SU-DHL-6 (cell line): ENCODE measurements around the gene PRR30.

Experiments
- H2AFZ ChIP-seq: fragments of 200-600 bp; sonication (generic); 2 replicates; pipeline ENCODE4 v1.6.1; 2014; ENCODE audit warnings: low read depth, mild to moderate bottlenecking, moderate library complexity, mixed read lengths, antibody characterized with exemption, low read length; ENCODE audit not compliant: severe bottlenecking
- H3F3A ChIP-seq: fragments of 200-600 bp; shearing (Covaris generic); 2 replicates; pipeline ENCODE4 v1.6.0; 2016; ENCODE audit warnings: antibody characterized with exemption, mild to moderate bottlenecking; ENCODE audit not compliant: insufficient read depth
- H3K27ac ChIP-seq: fragments of 200-600 bp; sonication (generic); 2 replicates; pipeline ENCODE4 v1.5.1; 2016; ENCODE audit warnings: low read depth, mild to moderate bottlenecking, low read length, moderate library complexity, mixed read lengths
- H3K27me3 ChIP-seq: fragments of 200-600 bp; sonication (generic), shearing (Covaris generic); 2 replicates; pipeline ENCODE4 v1.6.0; 2014; ENCODE audit warnings: mild to moderate bottlenecking, low read length
- H3K36me3 ChIP-seq: fragments of 200-600 bp; sonication (generic); 2 replicates; pipeline ENCODE4 v1.6.1; 2014; ENCODE audit warnings: mild to moderate bottlenecking, low read length, mixed read lengths
- H3K4me2 ChIP-seq: fragments of 300-600, 200-600 bp; shearing (Covaris generic), sonication (generic); 2 replicates; pipeline ENCODE4 v1.6.0; 2014; ENCODE audit warnings: low read length, low read depth, mild to moderate bottlenecking; ENCODE audit not compliant: poor library complexity, severe bottlenecking
- H3K4me3 ChIP-seq: fragments of 200-600 bp; sonication (generic); 2 replicates; pipeline ENCODE4 v1.5.1; 2014; ENCODE audit warnings: antibody characterized with exemption, low read length, mild to moderate bottlenecking, mixed read lengths; ENCODE audit not compliant: insufficient read depth, poor library complexity, severe bottlenecking
- H3K79me2 ChIP-seq: fragments of 200-600 bp; sonication (generic); 2 replicates; pipeline ENCODE4 v1.6.1; 2014; ENCODE audit warnings: mild to moderate bottlenecking, low read length, moderate library complexity; ENCODE audit not compliant: insufficient read depth
- H3K9ac ChIP-seq: fragments of 200-600 bp; sonication (generic); 2 replicates; pipeline ENCODE4 v1.7.0; 2014; ENCODE audit warnings: mild to moderate bottlenecking, low read length
- H3K9me2 ChIP-seq: fragments of 200-600 bp; sonication (generic); replicated peaks from 2 replicates; pipeline ENCODE4 v1.6.1; 2014; ENCODE audit warnings: low read length; ENCODE audit not compliant: insufficient read depth
- H3K9me3 ChIP-seq: fragments of 200-600 bp; sonication (generic); 2 replicates; pipeline ENCODE4 v1.6.1; 2014; ENCODE audit warnings: low read length, mixed read lengths; ENCODE audit not compliant: insufficient read depth
- H4K20me1 ChIP-seq: fragments of 200-600 bp; sonication (generic); 2 replicates; pipeline ENCODE4 v1.6.1; 2014; ENCODE audit warnings: low read depth, mild to moderate bottlenecking, antibody characterized with exemption, low read length, moderate library complexity, mixed read lengths
- CTCF ChIP-seq: fragments of 200-600 bp; sonication (generic); IDR thresholded peaks from one replicate; pipeline ENCODE4 v1.5.1; 2017; ENCODE audit warnings: antibody characterized with exemption, mild to moderate bottlenecking, low read length, moderate library complexity; ENCODE audit not compliant: insufficient read depth, poor library complexity, severe bottlenecking
- EZH2phosphoT487 ChIP-seq: fragments of 200-600 bp; sonication (generic), shearing (Covaris generic); conservative IDR thresholded peaks from 2 replicates; pipeline ENCODE4 v1.6.1; 2018; ENCODE audit warnings: mild to moderate bottlenecking, antibody characterized with exemption, low read length, moderate library complexity, mixed read lengths

The PRR30 gene

GRCh38 chr2:27184115-27184514 is 44.9 kb upstream of the PRR30 start:
- Histone ChIP-seq H3K9me3 (no peaks in the 10 kb centered on the region), H3K9me2 (no peaks in the 10 kb centered on the region), H4K20me1 (no peaks in the 10 kb centered on the region), H3K27me3 (no peaks in the 10 kb centered on the region), H3K4me2 (no peak overlapping the region), H3K79me2 (no peaks in the 10 kb centered on the region), H3K27ac (no peak overlapping the region), H3K36me3 (no peaks in the 10 kb centered on the region), H3K9ac (no peak overlapping the region), H2AFZ (no peak overlapping the region), H3F3A (no peaks in the 10 kb centered on the region), H3K4me3 (no peak overlapping the region)
- TF ChIP-seq EZH2phosphoT487 (no peak), CTCF (no peak)

GRCh38 chr2:27182346-27182745 is 43.1 kb upstream of the PRR30 start:
- Histone ChIP-seq H3K27ac (no peak overlapping the region), H2AFZ (no peak overlapping the region)
- TF ChIP-seq EZH2phosphoT487 (no peak), CTCF (no peak)

GRCh38 chr2:27179344-27180000 is 40.3 kb upstream of the PRR30 start:
- H3K36me3 ChIP-seq = no peaks in the 10 kb centered on the region

More at GRCh38 chr2:27182346-27182745, 43.1 kb upstream of the PRR30 start:
- H3K4me3 ChIP-seq = no peak overlapping the region
- no peaks in the 10 kb centered on the region for H3F3A ChIP-seq
- H3K27me3 ChIP-seq = no peaks in the 10 kb centered on the region
- H3K36me3 ChIP-seq = no peaks in the 10 kb centered on the region
- no peak overlapping the region for H3K9ac ChIP-seq
- no peaks in the 10 kb centered on the region for H3K9me3 ChIP-seq
- H4K20me1 ChIP-seq = no peaks in the 10 kb centered on the region
- no peaks in the 10 kb centered on the region for H3K9me2 ChIP-seq
- H3K4me2 ChIP-seq = no peak overlapping the region
- no peaks in the 10 kb centered on the region for H3K79me2 ChIP-seq

More at GRCh38 chr2:27179344-27180000, 40.3 kb upstream of the PRR30 start:
- H3K4me3 ChIP-seq = no peak overlapping the region
- H3K9ac ChIP-seq = no peak overlapping the region
- no peaks in the 10 kb centered on the region for H3F3A ChIP-seq
- no peaks in the 10 kb centered on the region for H3K9me2 ChIP-seq
- no peaks in the 10 kb centered on the region for H4K20me1 ChIP-seq
- no peaks in the 10 kb centered on the region for H3K9me3 ChIP-seq
- H3K27ac ChIP-seq = no peak overlapping the region
- no peaks in the 10 kb centered on the region for H3K27me3 ChIP-seq
- H3K79me2 ChIP-seq = no peaks in the 10 kb centered on the region
- TF ChIP-seq EZH2phosphoT487 = no peak
- no peak for TF ChIP-seq CTCF
- H3K4me2 ChIP-seq = no peak overlapping the region
- H2AFZ ChIP-seq = no peak overlapping the region
